NCI-H524 treated with DMSO at 0.1 percent for 48 hours (cell line): ENCODE data around the gene SPINDOC.
"Not testable (repeated sequence)": the region's sequence is repeated elsewhere in the genome, so short reads cannot be mapped to it uniquely, and the experiment has no call there.

Experiments
- DNase-seq: peaks from one replicate; lab custom pipeline; 2025; lab: John Stamatoyannopoulos, UW

SPINDOC gene, protein sequence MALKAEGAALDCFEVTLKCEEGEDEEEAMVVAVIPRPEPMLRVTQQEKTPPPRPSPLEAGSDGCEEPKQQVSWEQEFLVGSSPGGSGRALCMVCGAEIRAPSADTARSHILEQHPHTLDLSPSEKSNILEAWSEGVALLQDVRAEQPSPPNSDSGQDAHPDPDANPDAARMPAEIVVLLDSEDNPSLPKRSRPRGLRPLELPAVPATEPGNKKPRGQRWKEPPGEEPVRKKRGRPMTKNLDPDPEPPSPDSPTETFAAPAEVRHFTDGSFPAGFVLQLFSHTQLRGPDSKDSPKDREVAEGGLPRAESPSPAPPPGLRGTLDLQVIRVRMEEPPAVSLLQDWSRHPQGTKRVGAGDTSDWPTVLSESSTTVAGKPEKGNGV

DNA sequence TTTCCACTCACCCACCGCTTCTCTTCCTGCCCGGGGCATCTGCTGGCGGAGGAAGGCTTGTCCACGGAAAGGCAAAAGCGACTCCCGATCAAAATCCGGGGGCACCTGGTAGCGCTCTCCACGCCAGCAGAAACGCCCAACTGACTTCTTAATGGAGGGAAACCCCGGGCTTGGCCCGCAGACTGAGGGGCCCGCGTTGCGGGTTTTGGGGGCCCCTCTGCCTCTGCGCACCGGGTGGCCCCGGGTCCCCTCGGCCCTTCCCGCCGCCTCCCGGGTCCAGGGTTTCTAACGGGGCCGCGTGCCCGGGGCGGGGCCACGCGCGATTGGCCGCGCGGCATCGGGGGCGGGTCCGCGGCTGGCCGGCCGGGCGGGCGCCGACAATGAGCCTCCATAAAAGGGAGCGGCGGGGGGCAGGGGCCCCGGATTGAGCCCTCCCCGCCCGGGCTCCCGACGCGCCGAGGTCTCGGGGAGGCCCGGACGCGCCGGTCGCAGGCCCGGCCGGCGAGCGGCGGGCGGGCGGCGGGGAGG, at the start of gene SPINDOC:
Gene SPINDOC, plus strand, starts transcription at position 422 of the 528 bp plus-strand sequence. CDS start 231 bp downstream, outside the sequence.
- no peak for DNase-seq

DNA sequence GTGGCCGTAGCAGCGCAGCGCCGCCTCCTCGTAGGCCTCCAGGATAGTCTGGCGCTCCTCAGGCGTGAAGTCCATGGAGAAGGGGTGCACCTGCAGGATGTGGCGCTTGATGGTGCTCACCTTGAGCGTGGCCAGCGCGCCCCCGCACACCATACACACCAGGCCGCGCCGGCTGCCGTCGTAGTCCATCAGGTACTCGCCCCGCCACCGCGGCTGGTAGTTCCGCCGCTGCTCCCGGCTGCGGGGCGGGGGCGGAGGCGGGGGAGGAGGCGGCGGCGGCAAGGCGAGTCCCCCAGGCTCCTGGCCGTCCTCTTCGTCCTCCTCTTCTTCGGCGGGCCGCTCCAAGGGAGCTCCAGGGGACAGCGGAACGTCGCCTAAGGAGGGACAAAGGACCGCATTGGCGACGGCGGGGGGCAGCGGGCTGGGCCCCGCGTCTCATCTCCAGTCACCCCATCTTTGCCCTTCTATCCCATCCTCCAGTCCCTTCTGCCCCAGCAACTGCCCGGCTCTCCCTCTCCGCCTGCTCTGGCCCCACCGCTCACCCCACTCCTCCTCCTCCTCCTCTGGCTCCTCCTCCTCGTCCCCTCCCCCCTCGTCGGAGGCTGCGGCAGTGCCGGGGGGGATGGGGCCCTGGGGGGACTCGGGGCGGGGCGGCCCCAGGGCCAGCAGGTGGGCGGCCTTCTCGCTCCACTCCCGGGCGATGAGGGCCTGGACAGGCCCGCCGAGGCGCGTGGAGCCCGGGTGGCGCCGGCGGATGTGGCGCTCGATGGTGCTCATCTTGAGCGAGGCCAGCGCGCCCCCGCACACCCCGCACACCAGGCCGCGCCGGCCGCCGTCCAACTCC, 49.5 kb upstream of the SPINDOC start:
- no peak for DNase-seq

DNA sequence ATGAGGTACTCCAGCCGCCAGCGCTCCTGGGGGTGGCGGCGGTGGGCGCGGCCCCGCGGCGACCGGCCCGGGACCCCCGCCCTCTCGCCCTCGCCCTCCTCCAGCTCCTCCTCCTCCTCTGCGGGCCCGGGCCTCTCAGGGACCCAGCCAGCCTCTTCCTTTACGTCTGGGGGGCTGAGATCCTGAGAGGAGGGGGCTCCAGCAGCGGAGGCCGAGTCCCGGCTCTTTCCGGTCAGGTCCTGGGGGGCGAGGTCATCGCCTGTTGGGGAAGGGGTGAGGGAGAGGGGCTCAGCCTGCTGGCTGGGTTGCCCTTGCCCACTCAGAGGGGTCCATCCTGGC, 48.9 kb upstream of the SPINDOC start:
- no peak for DNase-seq

DNA sequence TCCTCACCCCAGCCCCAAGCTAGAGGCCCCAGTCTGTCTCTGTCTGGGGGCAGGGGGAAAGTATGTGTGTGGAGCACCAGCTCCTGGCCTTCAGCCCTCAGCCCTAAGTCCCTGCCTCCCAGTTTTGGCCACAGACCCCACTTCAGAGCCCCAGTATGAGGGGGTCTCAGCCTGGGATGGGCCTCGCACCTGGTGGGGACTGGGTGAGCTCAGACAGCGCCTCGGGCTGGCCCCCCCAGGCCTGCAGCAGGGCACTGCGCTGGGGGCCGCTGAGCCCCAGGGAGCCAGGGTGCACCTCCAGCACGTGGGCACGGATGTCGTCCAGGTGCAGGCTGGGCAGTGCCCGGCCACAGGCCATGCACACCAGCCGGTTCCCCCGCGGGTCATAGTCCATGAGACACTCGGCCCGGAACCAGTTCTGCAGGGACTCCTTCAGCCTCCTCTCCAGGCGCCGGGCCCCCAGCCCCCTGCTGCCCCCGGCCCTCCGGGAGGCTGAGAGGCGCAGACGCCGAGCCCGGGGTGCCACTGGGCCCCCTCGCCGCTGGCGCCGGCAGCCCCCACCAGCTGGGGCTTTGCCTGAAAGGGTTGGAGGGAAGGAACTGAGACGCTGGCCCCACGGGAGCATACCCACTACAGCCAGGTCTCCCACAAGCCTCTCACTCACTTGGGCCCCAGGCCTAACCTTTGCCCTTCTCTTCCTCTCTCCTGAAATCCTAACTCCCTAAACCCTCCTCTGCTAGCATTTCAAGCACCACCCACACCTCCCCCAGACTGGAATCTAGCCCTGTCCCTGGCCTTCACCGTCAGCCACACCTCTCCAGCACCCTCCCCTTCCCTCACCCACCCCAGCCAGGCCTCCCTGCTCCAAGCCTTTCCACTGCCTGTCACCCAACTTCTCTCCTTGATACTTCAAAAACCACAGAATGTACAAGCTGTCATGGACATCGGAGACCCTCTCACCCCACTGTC, 48.3 kb upstream of the SPINDOC start:
- DNase-seq, result no peak

DNA sequence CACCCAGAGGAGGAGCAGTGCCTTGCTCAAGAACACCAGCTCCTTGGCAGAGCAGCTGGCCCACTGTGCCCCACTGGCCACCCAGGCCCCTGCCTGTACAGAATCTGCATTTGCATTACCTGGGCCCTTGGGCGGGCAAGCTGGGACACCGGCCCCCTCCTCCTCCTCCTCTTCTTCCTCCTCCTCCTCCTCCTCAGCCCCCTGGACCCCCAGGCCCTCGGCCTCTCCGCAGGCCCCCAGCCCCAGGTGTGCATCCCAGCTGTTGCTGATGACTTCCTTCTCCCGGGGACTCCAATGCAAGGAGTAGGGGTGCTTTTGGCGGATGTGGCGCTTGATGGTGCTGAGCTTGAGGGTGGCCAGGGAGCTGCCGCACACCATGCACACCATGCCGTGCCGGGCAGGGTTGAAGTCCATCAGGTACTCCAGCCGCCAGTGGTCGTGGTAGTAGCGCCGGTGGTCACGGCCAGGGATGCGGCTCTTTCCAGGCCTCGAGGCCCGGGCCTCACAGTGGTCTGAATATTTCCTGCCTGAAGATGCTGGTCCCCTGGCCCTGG, 47.5 kb upstream of the SPINDOC start:
- no peak for DNase-seq

DNA sequence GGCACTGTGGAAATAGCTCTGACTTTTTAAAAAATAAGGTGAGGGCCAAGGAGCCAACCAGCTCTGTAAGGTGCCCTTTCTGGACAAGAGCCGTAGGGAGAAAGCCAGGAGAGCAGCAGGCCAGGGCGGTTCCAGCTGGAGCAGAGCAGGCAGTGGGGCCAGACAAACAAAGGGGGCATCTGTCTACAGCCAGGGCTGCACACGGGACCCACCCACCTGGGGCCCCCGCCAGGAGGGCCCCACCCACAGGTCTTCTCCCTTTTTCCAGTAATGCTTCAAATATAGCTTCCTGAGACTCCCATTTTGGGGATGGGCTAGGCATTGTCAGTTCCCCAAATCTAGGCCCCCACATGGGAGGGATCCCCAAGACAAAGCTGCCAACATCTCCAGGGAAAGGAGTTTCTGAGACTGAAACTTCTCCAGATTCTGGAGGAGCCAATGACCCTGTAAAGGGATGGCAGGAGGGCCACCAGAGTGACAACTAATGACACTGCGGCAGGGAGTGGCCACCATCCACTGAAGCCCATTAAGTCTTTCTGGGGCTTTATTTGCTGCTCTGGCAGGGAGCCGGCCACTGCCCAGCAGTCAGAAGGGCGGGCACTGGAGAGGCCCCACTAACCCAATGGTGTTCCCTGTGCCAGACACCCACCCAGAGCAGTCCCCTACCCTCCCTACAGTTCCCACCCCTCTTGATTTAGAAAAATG, 46.6 kb upstream of the SPINDOC start:
- no peak for DNase-seq

DNA sequence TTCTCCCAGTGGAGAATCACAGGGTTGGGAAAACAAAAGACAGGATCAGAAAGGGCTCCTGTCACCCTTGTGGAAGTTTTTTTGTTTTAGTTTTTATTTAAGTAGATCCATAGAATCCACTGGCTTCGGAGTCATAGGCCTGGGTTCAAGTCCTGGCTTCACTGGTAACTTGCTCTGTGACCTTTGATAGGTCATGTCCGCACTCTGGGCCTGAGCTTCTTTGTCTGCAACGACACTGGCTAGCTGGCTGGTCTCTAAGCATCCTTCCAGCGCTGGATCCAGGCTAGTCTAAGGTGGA, 46.0 kb upstream of the SPINDOC start:
- DNase-seq, result no peak

DNA sequence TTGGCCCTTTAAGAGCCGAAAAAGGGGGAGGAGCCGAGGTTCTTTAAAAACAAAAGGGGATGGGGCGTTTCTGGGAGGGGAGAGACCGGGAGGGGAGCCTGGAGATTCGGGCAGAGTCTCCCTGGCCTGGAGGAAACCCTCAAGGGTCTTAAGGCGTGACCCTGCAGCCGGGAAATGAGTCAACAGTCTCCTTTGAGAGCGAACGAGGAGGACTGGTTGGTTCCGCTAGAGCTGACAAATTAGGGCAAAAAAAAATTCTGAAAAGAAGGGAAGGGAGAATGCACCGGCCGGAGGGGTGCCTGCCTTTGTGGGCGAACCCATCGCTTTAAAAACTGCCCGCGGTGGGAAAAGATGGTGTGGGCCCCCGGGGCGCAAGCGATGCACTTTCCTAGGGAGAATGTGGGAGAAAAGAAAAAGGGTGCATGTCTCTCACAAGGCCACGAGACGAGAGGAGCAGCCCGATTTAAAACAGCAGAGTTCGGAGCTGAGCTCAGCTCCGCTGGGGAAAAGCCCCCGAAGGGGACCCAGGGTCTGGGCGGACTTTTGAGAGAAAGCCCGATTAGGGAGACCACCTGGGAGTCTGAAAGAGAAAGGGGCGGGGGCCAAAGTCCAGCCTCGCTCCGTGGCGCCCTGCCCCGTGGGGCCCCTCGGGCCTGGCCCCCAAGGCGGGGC, 45.6 kb upstream of the SPINDOC start:
- no peak for DNase-seq

DNA sequence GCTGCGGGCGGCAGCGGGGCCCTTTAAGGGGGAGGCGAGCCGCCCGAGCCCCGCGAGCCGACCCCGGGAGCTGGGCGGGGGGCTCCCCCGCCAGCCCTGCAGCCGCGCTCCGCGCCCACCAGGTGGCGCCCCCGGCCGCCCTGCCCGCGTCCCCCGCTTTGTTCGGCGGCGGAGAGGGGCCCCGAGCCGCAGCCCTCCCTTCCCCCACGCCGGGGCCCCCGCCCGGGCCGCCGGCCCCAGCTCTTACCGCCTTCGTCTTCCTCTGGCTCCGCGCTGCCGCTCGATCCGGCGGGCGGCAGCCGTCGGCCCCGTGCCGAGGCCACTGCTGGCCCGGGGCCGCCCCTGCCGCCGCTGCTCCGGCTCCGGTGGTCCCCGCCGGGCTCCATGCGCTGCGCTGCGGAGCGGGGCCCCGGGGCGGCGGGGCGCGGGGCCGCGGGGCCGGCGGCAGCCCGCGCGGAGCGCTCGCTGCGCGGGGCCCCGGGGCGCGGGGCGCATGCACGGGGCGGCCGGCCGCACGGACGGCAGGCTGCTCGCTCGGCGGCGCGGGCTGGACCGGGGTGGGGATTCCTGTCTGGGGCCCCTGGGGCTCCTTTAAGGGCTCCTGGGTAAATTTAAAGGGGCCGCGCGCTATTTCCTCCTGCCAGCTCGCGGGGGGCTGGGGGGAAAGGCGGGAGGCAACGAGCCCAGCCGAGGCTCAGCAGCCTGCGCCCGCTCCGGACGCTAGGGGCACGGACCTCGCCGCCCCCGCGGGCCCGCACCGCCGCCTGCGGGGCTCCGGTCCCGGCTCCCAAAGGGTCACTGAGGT, 44.8 kb upstream of the SPINDOC start, which contains the start of gene ZFTA:
Gene ZFTA, minus strand, starts transcription at position 539 of the 805 bp plus-strand sequence. Its CDS starts 153 bp downstream, at position 386.
- DNase-seq, result no peak

DNA sequence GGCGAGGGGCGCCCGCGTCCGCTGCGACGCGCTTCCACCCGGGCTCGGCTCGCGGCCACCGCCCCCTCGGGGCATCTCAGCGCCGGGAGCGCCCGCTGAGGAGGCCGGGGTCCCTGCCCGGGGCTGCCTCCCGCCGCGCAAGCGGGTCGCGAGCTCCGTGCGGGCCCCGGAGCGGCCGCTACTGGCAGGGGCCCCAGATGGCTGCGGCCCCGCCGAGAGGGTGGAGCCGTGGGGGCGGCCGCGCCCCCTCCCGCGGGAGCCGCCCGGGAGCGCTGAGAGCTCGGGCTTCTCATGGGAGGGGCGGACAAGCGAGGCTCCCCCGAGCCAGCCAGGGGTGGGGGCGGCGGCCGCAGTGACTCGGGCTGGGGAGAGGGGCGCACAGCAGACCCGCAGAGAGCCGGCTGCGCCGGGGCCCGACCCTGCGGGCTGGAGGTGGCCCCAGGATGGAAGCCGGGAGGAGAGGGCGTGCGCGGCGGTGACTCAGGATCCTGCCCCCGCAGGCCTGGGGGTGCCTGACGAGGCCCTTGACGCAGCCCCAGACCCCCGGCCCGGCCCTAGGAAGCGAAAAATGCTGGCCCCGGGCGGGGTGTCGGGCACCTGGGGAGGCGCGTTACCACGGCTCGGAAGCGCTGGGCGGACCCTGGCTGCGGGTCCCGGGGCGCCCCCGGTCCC, 44.1 kb upstream of the SPINDOC start:
- no peak for DNase-seq

DNA sequence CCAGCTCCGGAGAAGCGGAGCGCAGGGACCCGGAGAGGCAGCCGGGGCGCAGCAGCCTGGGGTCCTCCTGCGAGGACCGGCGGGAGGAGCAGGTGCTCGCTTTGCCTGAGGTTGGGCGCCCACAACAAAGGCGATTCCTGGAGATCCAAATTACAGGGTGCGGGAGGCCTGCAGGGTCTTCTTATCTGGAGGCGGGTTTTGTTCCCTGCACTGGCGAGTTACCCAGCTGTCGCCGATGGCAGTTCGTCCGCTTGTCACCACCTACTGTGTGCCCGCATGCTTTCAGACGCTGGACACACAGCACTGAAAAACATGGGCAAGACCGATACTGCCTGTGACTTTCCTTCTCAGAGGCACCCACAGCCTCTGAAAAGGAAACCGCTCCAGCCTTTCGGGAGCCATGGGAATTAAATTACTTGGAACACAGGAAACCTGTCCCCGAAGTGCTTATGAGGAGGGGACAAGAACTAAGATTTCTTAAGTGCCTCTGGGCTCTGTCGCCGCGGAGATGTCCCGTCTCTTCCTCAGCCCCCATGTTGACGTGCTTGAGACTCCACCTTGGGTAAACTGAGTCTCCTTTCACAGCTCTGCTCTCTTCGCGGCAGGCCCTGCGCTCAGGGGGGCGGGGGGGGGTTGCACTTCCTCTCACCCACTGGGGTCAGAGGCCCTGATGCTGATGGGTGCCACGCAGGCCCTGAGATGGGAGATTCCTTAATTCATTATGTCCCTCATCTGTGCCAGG, 43.4 kb upstream of the SPINDOC start:
- DNase-seq, result no peak

DNA sequence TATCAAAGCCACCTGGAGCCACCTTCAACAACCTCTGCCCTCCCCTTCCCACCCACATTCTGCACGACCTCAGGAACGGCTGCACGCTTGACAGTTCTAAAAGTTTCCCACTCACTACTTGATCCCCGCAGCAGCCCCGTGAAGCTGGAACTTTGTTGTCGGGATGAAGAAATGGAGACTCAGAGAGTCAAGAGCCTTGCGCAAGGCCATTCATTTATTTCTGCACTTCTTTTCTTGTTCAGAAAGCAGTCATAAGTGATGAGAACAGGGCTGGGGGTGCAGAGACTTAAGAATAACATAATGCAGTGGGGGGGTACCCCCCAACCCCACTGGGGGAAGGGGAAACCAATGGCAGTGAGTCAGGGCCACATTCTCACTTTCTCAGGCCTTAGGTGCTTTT, 42.5 kb upstream of the SPINDOC start:
- no peak for DNase-seq

DNA sequence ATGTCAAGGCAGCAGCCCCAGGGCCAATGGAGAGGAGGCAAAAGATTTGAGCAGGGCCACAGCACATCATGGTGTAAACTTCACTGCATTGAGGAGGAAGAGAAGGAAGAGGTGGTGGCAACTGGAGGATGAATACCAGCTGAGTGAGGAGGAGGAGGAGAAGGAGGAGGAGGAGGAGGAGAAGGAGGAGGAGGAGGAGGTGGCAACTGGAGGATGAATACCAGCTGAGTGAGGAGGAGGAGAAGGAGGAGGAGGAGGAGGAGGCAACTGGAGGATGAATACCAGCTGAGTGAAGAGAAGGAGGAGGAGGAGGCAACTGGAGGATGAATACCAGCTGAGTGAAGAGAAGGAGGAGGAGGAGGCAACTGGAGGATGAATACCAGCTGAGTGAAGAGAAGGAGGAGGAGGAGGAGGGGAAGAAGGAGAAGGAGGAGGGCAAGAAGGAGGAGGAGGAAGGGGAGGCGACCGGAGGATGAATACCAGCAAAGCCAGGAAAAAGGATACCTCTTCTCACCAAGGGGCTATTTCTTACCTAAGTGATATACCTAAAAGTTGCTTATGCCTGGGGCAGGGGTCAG, 41.4 kb upstream of the SPINDOC start:
- not testable (repeated sequence) for DNase-seq

DNA sequence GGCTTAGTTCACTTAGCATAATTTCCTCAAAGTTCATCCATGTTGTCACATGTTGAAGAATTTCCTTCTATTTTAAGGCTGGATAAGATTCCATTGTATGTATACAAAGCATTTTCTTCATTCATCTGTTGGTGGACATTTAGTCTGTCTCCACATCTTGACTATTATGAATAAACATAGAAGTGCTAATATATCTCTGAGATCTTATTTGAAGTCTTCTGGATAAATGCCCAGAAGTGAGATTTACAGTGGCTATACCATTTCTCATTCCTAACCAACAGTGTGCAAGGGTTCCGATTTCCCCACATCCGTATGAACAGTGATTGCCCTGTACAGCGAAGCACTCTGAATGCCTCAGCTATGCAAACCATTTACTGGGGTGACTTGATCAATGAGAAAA, 38.1 kb upstream of the SPINDOC start:
- no peak for DNase-seq

DNA sequence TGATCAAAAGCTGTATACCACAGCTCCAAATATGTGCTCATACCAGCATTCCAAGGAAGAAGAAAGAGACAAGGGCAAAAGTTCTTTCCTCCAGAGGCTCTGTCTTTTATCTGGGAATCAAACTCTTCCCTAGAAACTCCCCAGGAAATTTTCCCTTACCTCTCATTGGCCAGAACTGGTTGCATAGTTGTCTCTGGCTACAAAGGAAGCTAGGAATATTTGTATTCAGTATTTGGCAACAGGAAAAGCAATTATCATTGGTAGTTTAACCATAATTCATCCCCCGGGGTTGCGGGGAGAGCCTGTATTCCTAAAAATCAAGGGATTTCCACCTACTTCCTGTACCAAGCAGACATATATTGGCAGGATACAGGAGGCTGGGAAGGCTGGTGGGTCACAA, 34.2 kb upstream of the SPINDOC start:
- no peak for DNase-seq

DNA sequence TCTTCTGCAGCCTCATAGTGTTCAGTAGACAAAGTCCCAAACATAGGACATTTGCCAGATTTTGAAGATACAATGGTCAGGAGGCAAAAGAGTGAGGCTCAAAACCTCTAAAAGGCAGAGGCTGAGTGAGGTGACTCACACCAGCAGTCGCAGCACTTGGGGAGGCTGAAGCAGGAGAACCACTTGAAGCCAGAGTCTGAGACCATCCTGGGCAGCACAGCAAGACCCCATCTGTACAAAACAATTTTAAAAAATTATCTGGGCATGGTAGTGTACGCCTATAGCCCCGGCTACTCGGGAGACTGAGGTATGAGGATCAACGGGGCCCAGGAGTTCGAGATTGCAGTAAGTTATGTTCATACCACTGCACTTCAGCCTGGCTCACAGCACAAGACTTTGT, 30.5 kb upstream of the SPINDOC start:
- DNase-seq, result no peak

DNA sequence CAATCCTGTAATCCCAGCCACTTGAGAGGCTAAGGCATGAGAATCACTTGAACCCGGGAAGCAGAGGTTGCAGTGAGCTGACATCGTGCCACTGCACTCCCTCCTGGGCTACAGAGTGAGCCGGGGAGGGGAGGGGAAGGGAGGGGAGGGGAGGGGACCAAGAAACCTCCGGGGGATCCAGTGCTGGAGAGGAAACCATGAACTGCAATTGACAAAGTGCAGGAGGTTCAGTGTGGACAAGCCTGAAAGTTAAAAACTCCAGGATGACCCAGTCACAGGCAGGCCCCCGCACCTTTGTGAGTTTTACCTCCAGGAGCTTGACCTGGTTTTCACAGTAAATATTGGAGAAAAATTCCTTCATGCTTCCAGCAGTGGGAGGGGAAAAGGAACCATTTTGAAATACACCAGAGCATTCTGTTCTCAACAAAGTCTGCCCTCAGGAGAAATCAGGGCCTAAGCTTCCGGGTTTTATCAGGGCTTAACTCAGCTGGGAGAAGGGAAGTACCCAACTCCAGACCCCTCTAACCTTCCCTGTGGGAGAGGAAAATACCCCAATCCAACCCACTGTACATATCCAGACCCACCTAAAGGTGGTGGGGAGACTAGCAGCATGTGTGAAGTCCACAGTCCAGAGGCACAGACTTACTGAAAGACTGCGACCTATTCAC, 29.2 kb upstream of the SPINDOC start:
- DNase-seq, result no peak
